Activated CD4-positive, alpha-beta T cell treated with anti-CD3 and anti-CD28 coated beads, Interleukin-2, amount 10 ng/mL, durations not matched to agents 24 days and 14 days (primary cell): ENCODE data around the gene TRPM8. TPM values are rescaled to one million over a fixed set of nuclear protein-coding genes. Genes with fewer than 3 reads are reported as not detected.
"Not testable (repeated sequence)": the region's sequence is repeated elsewhere in the genome, so short reads cannot be mapped to it uniquely, and the experiment has no call there.

Experiments
- DNase-seq: peaks from one replicate; pipeline ENCODE4 v3.0.0; 2022
- H3K27ac Mint-ChIP-seq: one replicate; pipeline ENCODE4 v1.8.0; 2022; ENCODE audit warnings: mild to moderate bottlenecking, mixed read lengths
- H3K27me3 Mint-ChIP-seq: one replicate; pipeline ENCODE4 v1.8.0; 2022; ENCODE audit warnings: mixed read lengths
- H3K36me3 Mint-ChIP-seq: one replicate; pipeline ENCODE4 v1.8.0; 2022; ENCODE audit warnings: low read depth, mild to moderate bottlenecking, mixed read lengths
- H3K4me1 Mint-ChIP-seq: one replicate; pipeline ENCODE4 v1.8.0; 2021; ENCODE audit warnings: mixed read lengths
- H3K4me3 Mint-ChIP-seq: one replicate; pipeline ENCODE4 v1.8.0; 2022; ENCODE audit warnings: mild to moderate bottlenecking, moderate library complexity, mixed read lengths
- H3K9me3 Mint-ChIP-seq: one replicate; pipeline ENCODE4 v1.8.0; 2021; ENCODE audit warnings: mixed read lengths
- intact Hi-C: fragments of 100-400 bp; cut with micrococcal nuclease; formaldehyde crosslinking; loops from one replicate; pipeline ENCODE4 v1.15.1; 2023
- total RNA-seq: library from RNA; stranded (reverse); gene quantifications from 2 replicates; pipeline ENCODE4 v1.2.3, GENCODE V29; 2022

The TRPM8 gene
- total RNA-seq, result not detected in 2 replicates

- peaks cover 2% of the 10 kb centered on the region for H3K4me1 Mint-ChIP-seq
- H3K27ac Mint-ChIP-seq, result no peak within 1 kb of the TSS
- intact Hi-C loops, result no loop called here
- H3K27me3 Mint-ChIP-seq, result peaks cover 21% of the 10 kb centered on the region
- H3K9me3 Mint-ChIP-seq, result no peaks in the 10 kb centered on the region
- no peak for DNase-seq
- H3K4me3 Mint-ChIP-seq, result no peak within 1 kb of the TSS
- no peaks in the 10 kb centered on the region for H3K36me3 Mint-ChIP-seq
These were observed at the start of gene TRPM8 for GRCh38 chr2:233917116-233917515. TRPM8 (plus strand) TSS chr2:233917373; CDS start chr2:233926538, 9,165 bp downstream.

GRCh38 chr2:233867993-233868532, 49.1 kb upstream of the TRPM8 start, which contains the start of gene MSL3B:
MSL3B (minus strand) TSS chr2:233868386.
- peaks cover 29% of the 10 kb centered on the region for H3K36me3 Mint-ChIP-seq

GRCh38 chr2:233871432-233871831, 45.7 kb upstream of the TRPM8 start:
- H3K27me3 Mint-ChIP-seq, result peaks cover 41% of the 10 kb centered on the region

More at GRCh38 chr2:233867993-233868532, 49.1 kb upstream of the TRPM8 start, which contains the start of gene MSL3B:
- Mint-ChIP-seq H3K4me1 (peaks cover 17% of the 10 kb centered on the region), H3K27me3 (peaks cover 27% of the 10 kb centered on the region), H3K9me3 (peaks cover 6% of the 10 kb centered on the region), H3K27ac (peak within 1 kb of the TSS; percentile 87), H3K4me3 (peak within 1 kb of the TSS; percentile 86)
- peak; percentile 90 for DNase-seq
- intact Hi-C loops, result loop anchor here (1.0 kb wide), 1 partner anchor 14 kb away; the partner anchor contains the start of gene HJURP

GRCh38 chr2:233872125-233872524, 45.0 kb upstream of the TRPM8 start:
- H3K27ac Mint-ChIP-seq, H3K9me3 Mint-ChIP-seq, intact Hi-C loops, DNase-seq, H3K4me1 Mint-ChIP-seq, H3K36me3 Mint-ChIP-seq, H3K4me3 Mint-ChIP-seq: not testable (repeated sequence)
- peaks cover 41% of the 10 kb centered on the region for H3K27me3 Mint-ChIP-seq

More at GRCh38 chr2:233871432-233871831, 45.7 kb upstream of the TRPM8 start:
- no peak overlapping the region for H3K4me3 Mint-ChIP-seq
- peaks cover 6% of the 10 kb centered on the region for H3K9me3 Mint-ChIP-seq
- peaks cover 13% of the 10 kb centered on the region for H3K36me3 Mint-ChIP-seq
- H3K27ac Mint-ChIP-seq, result no peak overlapping the region
- DNase-seq, result no peak
- intact Hi-C loops, result no loop called here
- peaks cover 10% of the 10 kb centered on the region for H3K4me1 Mint-ChIP-seq

GRCh38 chr2:233882353-233882752, 34.8 kb upstream of the TRPM8 start:
- H3K4me3 Mint-ChIP-seq, result no peak overlapping the region
- intact Hi-C loops, result no loop called here
- no peaks in the 10 kb centered on the region for H3K4me1 Mint-ChIP-seq
- H3K36me3 Mint-ChIP-seq, result no peaks in the 10 kb centered on the region
- H3K27ac Mint-ChIP-seq, result no peak overlapping the region
- peaks cover 30% of the 10 kb centered on the region for H3K9me3 Mint-ChIP-seq
- peaks cover 14% of the 10 kb centered on the region for H3K27me3 Mint-ChIP-seq
- DNase-seq, result no peak

- Mint-ChIP-seq H3K4me3 (no peak overlapping the region), H3K4me1 (no peaks in the 10 kb centered on the region)
These were observed 24.4 kb upstream of the TRPM8 start for GRCh38 chr2:233892793-233893192.

GRCh38 chr2:233896253-233896652, 20.9 kb upstream of the TRPM8 start:
- H3K27me3 Mint-ChIP-seq, result peaks cover 23% of the 10 kb centered on the region
- H3K36me3 Mint-ChIP-seq, H3K27ac Mint-ChIP-seq, H3K4me3 Mint-ChIP-seq, DNase-seq, H3K4me1 Mint-ChIP-seq, intact Hi-C loops, H3K9me3 Mint-ChIP-seq: not testable (repeated sequence)

More at GRCh38 chr2:233892793-233893192, 24.4 kb upstream of the TRPM8 start:
- Mint-ChIP-seq H3K27ac (no peak overlapping the region), H3K27me3 (peaks cover 26% of the 10 kb centered on the region), H3K9me3 (peaks cover 3% of the 10 kb centered on the region), H3K36me3 (no peaks in the 10 kb centered on the region)
- DNase-seq, result peak; percentile 35
- intact Hi-C loops, result no loop called here

GRCh38 chr2:233901367-233901766, 15.8 kb upstream of the TRPM8 start:
- Mint-ChIP-seq H3K27me3 (peaks cover 10% of the 10 kb centered on the region), H3K4me3 (no peak overlapping the region), H3K36me3 (no peaks in the 10 kb centered on the region), H3K9me3 (no peaks in the 10 kb centered on the region), H3K27ac (no peak overlapping the region), H3K4me1 (no peaks in the 10 kb centered on the region)
- intact Hi-C loops, result no loop called here
- DNase-seq, result no peak

GRCh38 chr2:233901884-233902283, 15.3 kb upstream of the TRPM8 start:
- no peaks in the 10 kb centered on the region for H3K36me3 Mint-ChIP-seq
- peaks cover 10% of the 10 kb centered on the region for H3K27me3 Mint-ChIP-seq
- intact Hi-C loops, result no loop called here
- no peaks in the 10 kb centered on the region for H3K4me1 Mint-ChIP-seq
- DNase-seq, result no peak
- no peaks in the 10 kb centered on the region for H3K9me3 Mint-ChIP-seq
- H3K4me3 Mint-ChIP-seq, result no peak overlapping the region
- H3K27ac Mint-ChIP-seq, result no peak overlapping the region

GRCh38 chr2:233905945-233906344, 11.2 kb upstream of the TRPM8 start:
- Mint-ChIP-seq H3K4me3 (no peak overlapping the region), H3K27ac (no peak overlapping the region), H3K27me3 (peaks cover 7% of the 10 kb centered on the region), H3K36me3 (no peaks in the 10 kb centered on the region), H3K4me1 (no peaks in the 10 kb centered on the region), H3K9me3 (peaks cover 5% of the 10 kb centered on the region)
- DNase-seq, result no peak
- intact Hi-C loops, result no loop called here

GRCh38 chr2:233907627-233908026, 9.5 kb upstream of the TRPM8 start:
- H3K4me3 Mint-ChIP-seq, result no peak overlapping the region
- intact Hi-C loops, result no loop called here
- H3K27ac Mint-ChIP-seq, result no peak overlapping the region
- no peak for DNase-seq
- no peaks in the 10 kb centered on the region for H3K4me1 Mint-ChIP-seq
- H3K27me3 Mint-ChIP-seq, result peaks cover 2% of the 10 kb centered on the region
- peaks cover 5% of the 10 kb centered on the region for H3K9me3 Mint-ChIP-seq
- no peaks in the 10 kb centered on the region for H3K36me3 Mint-ChIP-seq

GRCh38 chr2:233912691-233913423, 4.3 kb upstream of the TRPM8 start:
- Mint-ChIP-seq H3K27me3 (peaks cover 15% of the 10 kb centered on the region), H3K36me3 (no peaks in the 10 kb centered on the region), H3K4me3 (no peak overlapping the region), H3K27ac (no peak overlapping the region), H3K4me1 (no peaks in the 10 kb centered on the region), H3K9me3 (no peaks in the 10 kb centered on the region)
- DNase-seq, result peak; percentile 72
- intact Hi-C loops, result no loop called here

- Mint-ChIP-seq H3K9me3 (no peaks in the 10 kb centered on the region), H3K4me3 (no peak overlapping the region), H3K4me1 (peaks cover 2% of the 10 kb centered on the region), H3K27me3 (peaks cover 20% of the 10 kb centered on the region), H3K36me3 (no peaks in the 10 kb centered on the region), H3K27ac (no peak overlapping the region)
- no peak for DNase-seq
- intact Hi-C loops, result no loop called here
These were observed 2.0 kb upstream of the TRPM8 start for GRCh38 chr2:233915128-233915527.

GRCh38 chr2:233919319-233919718, 2.1 kb downstream of the TRPM8 start:
- Mint-ChIP-seq H3K36me3 (no peaks in the 10 kb centered on the region), H3K27me3 (peaks cover 26% of the 10 kb centered on the region), H3K27ac (no peak overlapping the region), H3K9me3 (no peaks in the 10 kb centered on the region), H3K4me1 (peaks cover 2% of the 10 kb centered on the region), H3K4me3 (no peak overlapping the region)
- intact Hi-C loops, result no loop called here
- DNase-seq, result no peak
